Aorta (tissue), 5 donors: Measurements from ENCODE around the gene CUTC. TPM values are rescaled to one million over a fixed set of nuclear protein-coding genes. Genes with fewer than 3 reads are reported as not detected.

ENCODE experiments used
- ATAC-seq: fragments of 200-7000 bp; cut with Tn5 transposase; one replicate; pipeline ENCODE4 v1.9.1; 2022; ENCODE audit warnings: moderate library complexity; ENCODE audit not compliant: low FRiP score
- DNase-seq, 2 donors: peaks; one replicate each; pipeline ENCODE4 v3.0.0-alpha.2; 2020
- H3K27ac ChIP-seq, 2 donors: one replicate each; pipeline ENCODE4 v1.5.1; 2013; ENCODE audit warnings: low read length in 2 of 2, mild to moderate bottlenecking in 2 of 2, moderate library complexity in 2 of 2, control low read depth in 1 of 2, inconsistent platforms in 1 of 2, low read depth in 1 of 2
- H3K27me3 ChIP-seq, 2 donors: one replicate each; pipeline ENCODE4 v1.6.1; 2013; ENCODE audit warnings: control low read depth in 1 of 2, low read length in 1 of 2, mild to moderate bottlenecking in 1 of 2, moderate library complexity in 1 of 2; ENCODE audit not compliant: insufficient read depth in 2 of 2, control insufficient read depth in 1 of 2
- H3K36me3 ChIP-seq, 2 donors: one replicate each; pipeline ENCODE4 v1.6.1; 2013; ENCODE audit warnings: control low read depth in 1 of 2, low read length in 1 of 2, mild to moderate bottlenecking in 1 of 2; ENCODE audit not compliant: insufficient read depth in 2 of 2, control insufficient read depth in 1 of 2
- H3K4me1 ChIP-seq, 2 donors: one replicate each; pipeline ENCODE4 v1.6.1; 2013; ENCODE audit warnings: low read length in 2 of 2, control low read depth in 1 of 2, mild to moderate bottlenecking in 1 of 2, moderate library complexity in 1 of 2; ENCODE audit not compliant: insufficient read depth in 2 of 2, control insufficient read depth in 1 of 2
- H3K4me3 ChIP-seq, 2 donors: one replicate each; pipeline ENCODE4 v1.5.1; 2013; ENCODE audit warnings: low read length in 2 of 2, control low read depth in 1 of 2, mild to moderate bottlenecking in 1 of 2
- H3K9me3 ChIP-seq: one replicate; pipeline ENCODE4 v1.6.1; 2013; ENCODE audit warnings: mild to moderate bottlenecking, low read length; ENCODE audit not compliant: control insufficient read depth
- WGBS, 2 donors: extraction: QIAGEN DNeasy Blood & Tissue Kit; methylation state at CpG; one replicate each; pipeline ENCODE4 v1.1.7; 2013; 5-methylcytosine and 5-hydroxymethylcytosine counted together
- intact Hi-C, 2 donors: fragments of 100-400 bp; cut with DNase I; formaldehyde crosslinking; loops; one replicate each; pipeline versions ENCODE4 v1.14.2 to v1.15.0; 2022
- long read RNA-seq, 2 donors: library from polyadenylated mRNA; unstranded; transcript quantifications; one replicate each; pipeline ENCODE4 v2.0.0, GENCODE V29; 2020 to 2021
- polyA plus RNA-seq, 2 donors: library from polyadenylated mRNA; stranded (reverse); fragments of 200-250 nt; gene quantifications; one replicate each; pipeline ENCODE4 v1.2.3, GENCODE V29; 2013
- total RNA-seq, 2 donors: library from RNA; stranded (reverse); fragmentation: NEBNext Ultra II Directional; extraction: Animal tissue kit (Norgen Biotek cat#: 25700); gene quantifications; one replicate each; pipeline ENCODE4 v1.2.1, GENCODE V29; 2021
- donor health status: healthy with polysubstance abuse.
- donor health status: Bipolar disorder and iron deficiency.
- donor health status: DM: no; HTN: no; CAD: no.
- donor health status: DM: no; HTN: no; CAD: no.
- donor health status: DM: yes; HTN: yes; CAD: no.

CUTC gene, protein sequence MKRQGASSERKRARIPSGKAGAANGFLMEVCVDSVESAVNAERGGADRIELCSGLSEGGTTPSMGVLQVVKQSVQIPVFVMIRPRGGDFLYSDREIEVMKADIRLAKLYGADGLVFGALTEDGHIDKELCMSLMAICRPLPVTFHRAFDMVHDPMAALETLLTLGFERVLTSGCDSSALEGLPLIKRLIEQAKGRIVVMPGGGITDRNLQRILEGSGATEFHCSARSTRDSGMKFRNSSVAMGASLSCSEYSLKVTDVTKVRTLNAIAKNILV
- total RNA-seq (10 to 100 TPM; 16.5 to 22.4 TPM), polyA plus RNA-seq (10 to 100 TPM; 19.4 to 20.2 TPM)
- long read RNA-seq, donor 1, transcript CUTC-202 (9 exons, 1,346 nt): major isoform, 15 of 29 reads
- long read RNA-seq, donor 1, partial matches to known transcripts: 2 of 29 reads
- long read RNA-seq, donor 1, other reads (novel, unspliced or antisense): 9 of 29 reads
- long read RNA-seq, donor 2, transcript CUTC-202 (9 exons, 1,346 nt): major isoform, 5 of 16 reads
- long read RNA-seq, donor 2, partial matches to known transcripts: 2 of 16 reads
- long read RNA-seq, donor 2, other reads (novel, unspliced or antisense): 6 of 16 reads

- no peaks in the 10 kb centered on the region for H3K9me3 ChIP-seq
- DNase-seq: peak; percentile 98 to 99
- no peaks in the 10 kb centered on the region for H3K36me3 ChIP-seq
- H3K4me3 ChIP-seq: peak within 1 kb of the TSS; percentile 50 to 97
- no peaks in the 10 kb centered on the region for H3K27me3 ChIP-seq
- peak within 1 kb of the TSS; percentile 7 to 78 for H3K27ac ChIP-seq
- no peaks in the 10 kb centered on the region for H3K4me1 ChIP-seq
- ATAC-seq: peak; percentile 99
- intact Hi-C loops: loop anchor here (5.0 to 10.0 kb wide), 2 partner anchors 55 to 107 kb away; partner anchors contain the start of gene SLC25A28 (in 2 of the 2)
- 0% methylated on average over 69 to 73 of the region's 73 CpGs for WGBS, 2 donors
Measured at GRCh38 chr10:99732033-99732842, at the start of gene CUTC, which contains the start of gene COX15. Gene CUTC (plus strand): TSS chr10:99732234. CDS start chr10:99732349, 115 bp downstream. Gene COX15 (minus strand): TSS chr10:99732127. CDS start chr10:99732049, 78 bp downstream.

- no peaks in the 10 kb centered on the region for H3K9me3 ChIP-seq
- no peak for ATAC-seq
- H3K4me1 ChIP-seq: no peaks in the 10 kb centered on the region
- intact Hi-C loops: no loop called here
- H3K27me3 ChIP-seq: no peaks in the 10 kb centered on the region
- H3K36me3 ChIP-seq: peaks cover 0 to 7% of the 10 kb centered on the region in 2 donors
- 70 to 80% methylated on average over 1 of the region's 1 CpG for WGBS, 2 donors
- H3K4me3 ChIP-seq: no peak overlapping the region
- H3K27ac ChIP-seq: no peak overlapping the region
- DNase-seq: no peak
Measured at GRCh38 chr10:99682752-99683151, 49.3 kb upstream of the CUTC start.

DNA sequence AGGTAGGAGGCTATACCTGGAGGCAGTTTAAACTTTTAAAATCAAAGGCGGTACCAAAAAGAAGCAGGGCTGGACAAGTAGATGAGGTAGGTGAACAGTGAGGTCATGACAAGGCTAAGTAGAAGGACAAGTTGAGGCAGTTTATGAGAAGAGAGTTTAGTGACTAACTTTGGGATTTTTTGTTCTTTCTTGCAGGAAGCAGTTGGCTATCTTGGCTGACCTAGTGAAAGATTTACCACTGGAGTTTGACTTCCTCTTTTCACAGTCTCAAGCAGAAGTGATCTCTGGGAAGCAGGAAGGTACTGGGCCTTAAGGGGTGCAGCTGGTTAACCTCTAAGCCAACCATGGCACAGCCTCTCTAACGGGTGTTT, 46.5 kb upstream of the CUTC start:
- no peak for ATAC-seq
- no peaks in the 10 kb centered on the region for H3K4me1 ChIP-seq
- H3K4me3 ChIP-seq: no peak overlapping the region

DNA sequence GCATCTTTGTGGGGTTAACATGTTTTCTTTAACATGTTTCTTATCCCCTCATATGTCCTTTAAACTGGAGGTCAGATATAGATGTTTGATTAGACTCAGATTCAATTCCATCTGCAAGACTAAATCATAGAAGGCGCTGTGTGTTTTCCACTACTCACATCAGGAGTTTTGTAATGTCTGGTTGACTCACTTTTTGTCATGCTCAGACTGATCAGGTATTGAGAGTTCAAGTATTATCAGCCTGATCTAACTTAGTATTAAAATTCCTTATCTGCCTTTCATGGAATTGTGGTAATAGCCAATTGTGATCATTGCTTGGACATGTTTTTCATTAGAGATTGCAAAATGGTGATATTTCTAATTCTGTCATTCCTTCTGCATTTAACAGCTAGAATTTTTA, 42.6 kb upstream of the CUTC start:
- DNase-seq: no peak
- ATAC-seq: no peak
- H3K36me3 ChIP-seq: no peaks in the 10 kb centered on the region
- H3K9me3 ChIP-seq: no peaks in the 10 kb centered on the region
- no peaks in the 10 kb centered on the region for H3K4me1 ChIP-seq
- no peaks in the 10 kb centered on the region for H3K27me3 ChIP-seq
- H3K27ac ChIP-seq: no peak overlapping the region
- intact Hi-C loops: no loop called here
- no peak overlapping the region for H3K4me3 ChIP-seq
- 95 to 99% methylated on average over 1 of the region's 1 CpG for WGBS, 2 donors

More for the DNA sequence above, 46.5 kb upstream of the CUTC start:
- Histone ChIP-seq H3K9me3 (no peaks in the 10 kb centered on the region), H3K27ac (no peak overlapping the region), H3K36me3 (no peaks in the 10 kb centered on the region), H3K27me3 (no peaks in the 10 kb centered on the region)
- 79 to 81% methylated on average over 2 of the region's 2 CpGs for WGBS, 2 donors
- no peak for DNase-seq
- intact Hi-C loops: no loop called here

DNA sequence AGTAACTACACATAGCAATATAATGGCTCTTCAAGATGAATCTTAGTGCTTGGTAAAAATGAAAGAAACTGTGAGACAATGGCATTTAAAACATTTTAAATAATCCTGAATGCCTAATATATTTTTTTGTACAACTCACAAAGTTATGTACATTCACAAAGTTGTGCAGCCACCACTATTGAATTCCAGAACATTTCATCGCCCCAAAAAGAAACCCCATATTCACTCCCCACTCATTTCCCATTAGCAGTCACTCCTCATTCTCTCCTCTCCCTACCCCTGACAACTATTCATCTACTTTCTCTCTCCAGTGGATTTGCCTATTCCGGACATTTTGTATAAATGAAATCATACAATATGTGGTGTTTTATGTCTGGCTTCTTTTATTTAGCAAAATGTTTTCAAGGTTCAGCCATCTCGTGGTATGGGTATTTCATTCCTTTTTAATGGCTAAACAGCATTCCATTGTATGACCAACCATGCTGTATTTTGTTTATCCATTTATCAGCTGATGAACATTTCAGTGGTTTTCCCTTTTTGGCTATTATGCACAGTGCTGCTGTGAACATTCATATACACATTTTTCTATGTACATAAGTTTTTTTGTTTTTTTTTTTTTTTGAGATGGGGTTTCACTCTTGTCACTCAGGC, 38.0 kb upstream of the CUTC start:
- Histone ChIP-seq H3K36me3 (peaks cover 0 to 11% of the 10 kb centered on the region in 2 donors), H3K4me3 (no peak overlapping the region), H3K27me3 (no peaks in the 10 kb centered on the region), H3K4me1 (no peaks in the 10 kb centered on the region), H3K27ac (no peak overlapping the region), H3K9me3 (no peaks in the 10 kb centered on the region)
- intact Hi-C loops: no loop called here
- no peak for DNase-seq
- ATAC-seq: no peak
- WGBS, 2 donors: 86 to 91% methylated on average over 3 of the region's 3 CpGs

- no peak for ATAC-seq
- Histone ChIP-seq H3K36me3 (peaks cover 0 to 13% of the 10 kb centered on the region in 2 donors), H3K27ac (no peak overlapping the region), H3K4me1 (no peaks in the 10 kb centered on the region), H3K4me3 (no peak overlapping the region), H3K27me3 (no peaks in the 10 kb centered on the region), H3K9me3 (no peaks in the 10 kb centered on the region)
- intact Hi-C loops: no loop called here
- 82 to 86% methylated on average over 6 of the region's 6 CpGs for WGBS, 2 donors
- DNase-seq: no peak
Measured at GRCh38 chr10:99695761-99696160, 36.3 kb upstream of the CUTC start.

GRCh38 chr10:99698504-99699080, 33.4 kb upstream of the CUTC start:
- Histone ChIP-seq H3K9me3 (no peaks in the 10 kb centered on the region), H3K4me1 (no peaks in the 10 kb centered on the region), H3K27me3 (no peaks in the 10 kb centered on the region), H3K36me3 (peaks cover 0 to 14% of the 10 kb centered on the region in 2 donors), H3K27ac (no peak overlapping the region), H3K4me3 (no peak overlapping the region)
- intact Hi-C loops: no loop called here
- DNase-seq: no peak
- no peak for ATAC-seq
- WGBS, 2 donors: 85 to 88% methylated on average over 8 of the region's 8 CpGs

DNA sequence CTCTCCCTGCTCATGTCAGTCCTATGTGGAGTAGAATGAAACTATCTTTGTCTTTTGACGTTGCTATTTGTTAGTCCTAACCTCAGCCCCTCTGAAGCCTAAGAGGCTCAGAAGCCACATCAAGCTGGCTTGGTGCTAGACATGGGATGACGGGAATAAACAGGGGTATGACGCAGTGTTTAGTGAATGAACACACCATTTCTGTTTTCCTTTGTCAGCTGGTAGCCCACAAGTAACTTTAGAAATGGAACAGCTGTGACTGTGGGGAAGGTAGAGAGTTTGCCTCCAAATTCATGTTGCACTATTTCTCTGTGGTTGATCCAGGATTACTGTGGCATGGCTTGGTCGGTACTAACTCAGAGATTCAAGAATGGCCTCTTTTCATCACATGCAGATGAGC, 31.4 kb upstream of the CUTC start:
- intact Hi-C loops: no loop called here
- H3K27ac ChIP-seq: no peak overlapping the region
- H3K9me3 ChIP-seq: no peaks in the 10 kb centered on the region
- H3K4me1 ChIP-seq: no peaks in the 10 kb centered on the region
- H3K36me3 ChIP-seq: peaks cover 0 to 18% of the 10 kb centered on the region in 2 donors
- no peaks in the 10 kb centered on the region for H3K27me3 ChIP-seq
- 88 to 93% methylated on average over 4 of the region's 4 CpGs for WGBS, 2 donors
- no peak for DNase-seq
- no peak overlapping the region for H3K4me3 ChIP-seq
- no peak for ATAC-seq
